ENCODE results near the gene CACNG6.
"Not testable (repeated sequence)": the region's sequence is repeated elsewhere in the genome, so short reads cannot be mapped to it uniquely, and the experiment has no call there.

Gene CACNG6

DNA sequence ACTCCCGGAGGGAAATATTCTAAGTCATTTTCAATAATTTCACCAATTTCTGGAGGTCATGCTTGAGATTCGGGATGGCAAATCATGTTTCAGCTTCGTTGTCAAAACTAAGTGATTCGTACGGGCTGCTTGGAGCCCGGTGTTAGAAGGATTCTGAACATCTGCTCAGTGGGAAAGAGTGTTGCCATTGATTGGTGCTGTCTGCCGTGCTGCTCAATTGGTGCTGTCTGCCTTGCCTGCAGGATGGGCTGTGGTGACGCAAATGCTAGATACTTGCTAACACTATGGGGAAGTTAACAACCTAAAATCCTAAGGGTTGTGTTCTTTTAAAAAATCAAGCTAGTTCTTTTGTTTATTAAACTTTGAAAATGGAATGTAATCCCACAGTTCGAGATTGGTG lies 46.0 kb upstream of the CACNG6 start:
- Histone ChIP-seq H3K4me1 (ENCODE audit: insufficient read depth, poor library complexity, severe bottlenecking) (no peaks in the 10 kb centered on the region), H3K4me3 (ENCODE audit: severe bottlenecking) (no peak overlapping the region), H3K27me3 (ENCODE audit: insufficient read depth, poor library complexity, severe bottlenecking) (peaks cover 37% of the 10 kb centered on the region), H3K27ac (ENCODE audit: poor library complexity, severe bottlenecking) (no peak overlapping the region), H3K36me3 (ENCODE audit: low read depth) (no peaks in the 10 kb centered on the region), H3K9me3 (ENCODE audit: severe bottlenecking) (no peaks in the 10 kb centered on the region)
- TF ChIP-seq, protein P1, sequence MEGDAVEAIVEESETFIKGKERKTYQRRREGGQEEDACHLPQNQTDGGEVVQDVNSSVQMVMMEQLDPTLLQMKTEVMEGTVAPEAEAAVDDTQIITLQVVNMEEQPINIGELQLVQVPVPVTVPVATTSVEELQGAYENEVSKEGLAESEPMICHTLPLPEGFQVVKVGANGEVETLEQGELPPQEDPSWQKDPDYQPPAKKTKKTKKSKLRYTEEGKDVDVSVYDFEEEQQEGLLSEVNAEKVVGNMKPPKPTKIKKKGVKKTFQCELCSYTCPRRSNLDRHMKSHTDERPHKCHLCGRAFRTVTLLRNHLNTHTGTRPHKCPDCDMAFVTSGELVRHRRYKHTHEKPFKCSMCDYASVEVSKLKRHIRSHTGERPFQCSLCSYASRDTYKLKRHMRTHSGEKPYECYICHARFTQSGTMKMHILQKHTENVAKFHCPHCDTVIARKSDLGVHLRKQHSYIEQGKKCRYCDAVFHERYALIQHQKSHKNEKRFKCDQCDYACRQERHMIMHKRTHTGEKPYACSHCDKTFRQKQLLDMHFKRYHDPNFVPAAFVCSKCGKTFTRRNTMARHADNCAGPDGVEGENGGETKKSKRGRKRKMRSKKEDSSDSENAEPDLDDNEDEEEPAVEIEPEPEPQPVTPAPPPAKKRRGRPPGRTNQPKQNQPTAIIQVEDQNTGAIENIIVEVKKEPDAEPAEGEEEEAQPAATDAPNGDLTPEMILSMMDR (IDR thresholded peaks at IDR 0.05; ENCODE audit: poor library complexity, severe bottlenecking) = no peak
- no peak for DNase-seq (ENCODE audit: low spot score)
- ATAC-seq (ENCODE audit: low read depth) = peak; percentile 37; the same call in 1 of the 3 replicates

DNA sequence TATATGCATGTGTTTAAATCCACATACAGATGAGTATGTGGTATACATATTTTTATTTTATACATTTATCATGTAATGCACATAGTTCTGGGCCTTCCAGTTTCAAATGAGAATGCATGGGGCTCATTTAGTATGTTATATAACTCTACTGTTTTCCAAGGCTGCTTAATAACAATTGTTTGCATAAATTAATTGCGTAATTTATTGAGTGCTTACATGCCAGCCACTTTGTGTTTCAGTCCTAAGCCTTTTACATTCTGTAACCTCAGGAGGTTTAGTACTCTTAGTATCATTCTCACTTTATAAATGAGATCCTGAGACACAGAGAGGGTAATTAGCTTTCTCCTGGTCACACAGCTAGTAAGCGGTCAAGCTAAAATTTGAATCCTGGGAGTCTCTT lies 45.4 kb upstream of the CACNG6 start:
- no peak overlapping the region for H3K4me3 ChIP-seq (ENCODE audit: severe bottlenecking)
- no peak for ATAC-seq (ENCODE audit: low read depth)
- no peaks in the 10 kb centered on the region for H3K9me3 ChIP-seq (ENCODE audit: severe bottlenecking)
- TF ChIP-seq, protein P1 (IDR thresholded peaks at IDR 0.05; ENCODE audit: poor library complexity, severe bottlenecking) = no peak
- no peak for DNase-seq (ENCODE audit: low spot score)
- no peaks in the 10 kb centered on the region for H3K4me1 ChIP-seq (ENCODE audit: insufficient read depth, poor library complexity, severe bottlenecking)
- H3K27ac ChIP-seq (ENCODE audit: poor library complexity, severe bottlenecking) = no peak overlapping the region
- no peaks in the 10 kb centered on the region for H3K36me3 ChIP-seq (ENCODE audit: low read depth)
- peaks cover 37% of the 10 kb centered on the region for H3K27me3 ChIP-seq (ENCODE audit: insufficient read depth, poor library complexity, severe bottlenecking)

DNA sequence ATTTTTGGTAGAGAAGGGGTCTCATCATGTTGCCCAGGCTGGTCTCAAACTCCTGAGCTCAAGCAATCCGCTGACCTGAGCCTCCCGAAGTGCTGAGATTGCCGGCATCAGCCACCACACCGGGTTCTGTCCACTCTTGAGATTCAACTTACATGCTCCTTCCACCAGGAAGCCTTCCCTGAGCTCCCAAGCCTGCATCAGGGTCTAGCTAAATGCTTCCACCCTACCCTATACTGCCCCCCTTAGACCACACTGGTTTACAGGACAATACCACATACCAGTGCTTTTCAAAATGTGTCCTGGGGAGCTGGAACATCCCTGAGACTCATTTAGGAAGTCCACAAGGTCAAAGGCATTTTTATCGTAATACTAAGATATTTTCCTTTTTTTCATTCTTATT lies 43.8 kb upstream of the CACNG6 start:
- no peak overlapping the region for H3K4me3 ChIP-seq (ENCODE audit: severe bottlenecking)
- no peaks in the 10 kb centered on the region for H3K36me3 ChIP-seq (ENCODE audit: low read depth)
- TF ChIP-seq, protein P1 (IDR thresholded peaks at IDR 0.05; ENCODE audit: poor library complexity, severe bottlenecking) = peak; percentile 16
- H3K4me1 ChIP-seq (ENCODE audit: insufficient read depth, poor library complexity, severe bottlenecking) = no peaks in the 10 kb centered on the region
- no peak for ATAC-seq (ENCODE audit: low read depth)
- H3K9me3 ChIP-seq (ENCODE audit: severe bottlenecking) = no peaks in the 10 kb centered on the region
- peaks cover 25% of the 10 kb centered on the region for H3K27me3 ChIP-seq (ENCODE audit: insufficient read depth, poor library complexity, severe bottlenecking)
- DNase-seq (ENCODE audit: low spot score) = no peak
- H3K27ac ChIP-seq (ENCODE audit: poor library complexity, severe bottlenecking) = no peak overlapping the region

DNA sequence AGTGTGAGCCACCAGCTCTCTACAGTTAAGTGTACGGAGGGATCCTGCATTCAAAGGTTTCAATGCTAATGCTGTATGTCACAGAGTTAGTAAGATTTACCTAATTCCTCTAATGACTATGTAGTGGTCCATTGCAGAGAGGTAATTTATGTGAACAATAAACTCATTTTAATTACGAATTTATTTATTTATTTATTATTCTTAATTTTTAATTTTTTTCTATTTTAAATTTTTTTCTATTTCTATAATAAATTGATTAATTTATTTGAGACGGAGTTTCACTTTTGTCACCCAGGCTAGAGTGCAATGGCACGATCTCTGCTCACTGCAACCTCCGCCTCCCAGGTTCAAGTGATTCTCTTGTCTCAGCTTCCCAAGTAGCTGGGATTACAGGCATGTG lies 42.8 kb upstream of the CACNG6 start:
- not testable (repeated sequence) for H3K36me3 ChIP-seq (ENCODE audit: low read depth); H3K4me3 ChIP-seq (ENCODE audit: severe bottlenecking); H3K27ac ChIP-seq (ENCODE audit: poor library complexity, severe bottlenecking); DNase-seq (ENCODE audit: low spot score); ATAC-seq (ENCODE audit: low read depth); H3K9me3 ChIP-seq (ENCODE audit: severe bottlenecking); H3K4me1 ChIP-seq (ENCODE audit: insufficient read depth, poor library complexity, severe bottlenecking)
- peaks cover 18% of the 10 kb centered on the region for H3K27me3 ChIP-seq (ENCODE audit: insufficient read depth, poor library complexity, severe bottlenecking)

DNA sequence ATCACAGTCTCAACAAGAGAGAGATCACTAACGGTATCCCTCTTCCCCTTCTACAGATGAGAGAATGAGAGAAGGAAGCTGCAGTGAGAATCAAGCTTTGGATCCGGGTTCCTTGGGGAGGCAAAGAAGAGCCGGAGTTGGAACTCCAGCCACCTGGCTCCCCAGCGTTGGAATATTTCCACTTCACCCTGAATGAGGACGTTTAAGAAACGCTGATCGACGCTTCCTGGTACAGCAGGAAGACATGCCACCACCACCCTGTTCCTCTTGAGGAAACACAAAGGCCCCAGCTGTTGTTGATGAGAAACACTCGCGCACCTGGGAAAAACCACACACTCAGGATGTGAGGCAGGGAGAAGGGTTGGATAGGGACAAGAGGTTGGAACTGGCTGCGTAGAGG lies 40.0 kb upstream of the CACNG6 start:
- H3K9me3 ChIP-seq (ENCODE audit: severe bottlenecking) = no peaks in the 10 kb centered on the region
- H3K4me1 ChIP-seq (ENCODE audit: insufficient read depth, poor library complexity, severe bottlenecking) = no peaks in the 10 kb centered on the region
- ATAC-seq (ENCODE audit: low read depth) = no peak
- no peaks in the 10 kb centered on the region for H3K27me3 ChIP-seq (ENCODE audit: insufficient read depth, poor library complexity, severe bottlenecking)
- no peak overlapping the region for H3K27ac ChIP-seq (ENCODE audit: poor library complexity, severe bottlenecking)
- TF ChIP-seq, protein P1 (IDR thresholded peaks at IDR 0.05; ENCODE audit: poor library complexity, severe bottlenecking) = no peak
- no peak for DNase-seq (ENCODE audit: low spot score)
- H3K4me3 ChIP-seq (ENCODE audit: severe bottlenecking) = no peak overlapping the region
- no peaks in the 10 kb centered on the region for H3K36me3 ChIP-seq (ENCODE audit: low read depth)

Measured in RWPE2 (cell line).